Effector memory CD4-positive, alpha-beta T cell (primary cell): ENCODE measurements around the gene CLN3.

Experiments used
- DNase-seq, 3 donors: peaks; one replicate each; pipeline ENCODE4 v3.0.0-alpha.2; 2020
- H3K27ac ChIP-seq: 2 replicates; pipeline ENCODE4 v1.7.0; 2013; ENCODE audit warnings: mild to moderate bottlenecking, low read length, moderate library complexity; ENCODE audit not compliant: insufficient read depth, poor library complexity, severe bottlenecking
- H3K27me3 ChIP-seq: replicated peaks from 2 replicates; pipeline ENCODE4 v1.7.0; 2013; ENCODE audit warnings: mild to moderate bottlenecking, low read length; ENCODE audit not compliant: insufficient read depth, control insufficient read depth, poor library complexity, severe bottlenecking
- H3K36me3 ChIP-seq: 2 replicates; pipeline ENCODE4 v1.7.0; 2013; ENCODE audit warnings: mild to moderate bottlenecking, low read length, moderate library complexity; ENCODE audit not compliant: control insufficient read depth, insufficient read depth
- H3K4me1 ChIP-seq: 2 replicates; pipeline ENCODE4 v1.7.0; 2013; ENCODE audit warnings: low read length, mild to moderate bottlenecking; ENCODE audit not compliant: control insufficient read depth, insufficient read depth, poor library complexity, severe bottlenecking
- H3K4me3 ChIP-seq: 2 replicates; pipeline ENCODE4 v1.7.0; 2013; ENCODE audit warnings: low read length, low read depth, mild to moderate bottlenecking; ENCODE audit not compliant: insufficient read depth, poor library complexity, severe bottlenecking
- H3K9me3 ChIP-seq: 2 replicates; pipeline ENCODE4 v1.7.0; 2013; ENCODE audit warnings: mild to moderate bottlenecking, low read length, moderate library complexity; ENCODE audit not compliant: control insufficient read depth

Gene CLN3

DNA sequence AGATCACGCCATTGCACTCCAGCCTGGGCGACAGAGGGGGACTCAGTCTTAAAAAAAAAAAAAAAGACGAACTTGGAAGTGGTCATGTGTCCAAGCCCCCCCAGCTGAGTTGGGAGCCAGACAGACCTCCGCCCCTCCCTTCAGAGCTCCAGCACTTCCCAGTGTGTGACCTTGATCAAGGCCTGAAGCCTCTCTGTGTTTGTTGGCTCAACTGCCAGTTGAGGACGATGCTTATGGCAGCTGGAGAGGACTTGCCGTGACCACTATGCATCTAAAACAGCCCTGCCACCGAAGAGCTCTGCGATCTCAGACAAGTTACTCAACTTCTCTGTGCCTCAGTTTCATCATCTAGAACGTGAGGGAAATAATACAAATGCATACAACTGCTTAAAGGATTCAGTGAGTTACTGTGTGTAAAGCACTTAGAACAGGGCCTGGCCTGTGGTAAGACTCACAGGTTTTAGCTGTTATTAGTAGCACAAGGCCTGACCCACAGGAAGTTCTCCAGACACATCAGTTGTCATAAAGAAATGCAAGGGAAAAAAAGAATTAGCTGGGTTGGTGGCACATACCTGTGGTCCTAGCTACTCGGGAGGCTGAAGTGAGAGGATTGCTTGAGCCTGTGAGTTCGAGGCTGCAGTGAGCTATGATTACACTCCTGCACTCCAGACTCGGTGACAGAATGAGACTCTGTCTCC is 21.8 kb upstream of the CLN3 start:
- Histone ChIP-seq H3K36me3 (no peaks in the 10 kb centered on the region), H3K9me3 (no peaks in the 10 kb centered on the region), H3K4me1 (no peaks in the 10 kb centered on the region), H3K4me3 (no peak overlapping the region), H3K27me3 (no peaks in the 10 kb centered on the region), H3K27ac (no peak overlapping the region)
- DNase-seq: no peak

DNA sequence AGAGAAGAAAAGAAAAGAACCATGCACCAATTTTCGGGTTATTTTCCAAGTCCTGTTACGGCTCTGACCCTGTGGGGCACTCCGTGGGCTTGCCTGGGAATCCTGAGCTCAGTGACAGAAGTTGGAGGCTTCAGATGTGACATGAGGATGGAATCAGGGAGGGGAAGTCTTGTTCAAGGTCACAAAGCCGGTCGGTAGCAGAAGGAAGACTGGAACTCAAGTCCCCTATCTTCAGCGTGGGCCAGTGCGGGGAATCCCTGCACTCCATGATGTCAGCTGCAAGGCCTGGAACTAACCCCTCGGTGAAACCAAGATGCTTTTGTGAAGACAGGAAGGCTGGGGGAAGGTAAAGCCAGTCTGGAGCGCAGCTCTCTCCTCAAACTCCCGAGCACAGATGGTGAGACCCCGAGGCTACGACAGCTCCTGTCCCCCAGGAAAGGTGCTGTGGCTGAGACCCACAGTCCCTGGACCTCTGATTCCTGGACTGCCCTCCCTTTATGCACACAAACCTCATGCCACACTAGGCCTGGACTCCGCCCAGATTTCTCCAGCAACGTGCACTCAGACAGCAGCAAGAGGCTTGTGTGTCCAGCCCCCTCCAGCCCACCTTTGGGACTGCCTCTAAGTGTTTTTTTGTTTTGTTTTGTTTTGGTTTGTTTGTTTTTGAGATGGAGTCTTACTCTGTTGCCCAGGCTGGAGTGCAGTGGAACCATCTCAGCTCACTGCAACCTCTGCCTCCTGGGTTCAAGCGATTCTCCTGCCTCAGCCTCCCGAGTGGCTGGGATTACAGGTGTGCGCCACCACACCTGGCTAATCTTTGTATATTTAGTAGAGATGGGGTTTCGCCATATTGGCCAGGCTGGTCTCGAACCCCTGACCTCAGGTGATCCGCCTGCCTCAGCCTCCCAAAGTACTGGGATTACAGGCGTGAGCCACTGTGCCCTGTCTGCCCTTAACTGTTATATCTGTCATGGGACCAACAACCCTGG is 20.2 kb upstream of the CLN3 start:
- Histone ChIP-seq H3K27me3 (no peaks in the 10 kb centered on the region), H3K36me3 (no peaks in the 10 kb centered on the region), H3K4me1 (peaks cover 9% of the 10 kb centered on the region), H3K9me3 (no peaks in the 10 kb centered on the region), H3K4me3 (no peak overlapping the region), H3K27ac (no peak overlapping the region)
- no peak for DNase-seq

DNA sequence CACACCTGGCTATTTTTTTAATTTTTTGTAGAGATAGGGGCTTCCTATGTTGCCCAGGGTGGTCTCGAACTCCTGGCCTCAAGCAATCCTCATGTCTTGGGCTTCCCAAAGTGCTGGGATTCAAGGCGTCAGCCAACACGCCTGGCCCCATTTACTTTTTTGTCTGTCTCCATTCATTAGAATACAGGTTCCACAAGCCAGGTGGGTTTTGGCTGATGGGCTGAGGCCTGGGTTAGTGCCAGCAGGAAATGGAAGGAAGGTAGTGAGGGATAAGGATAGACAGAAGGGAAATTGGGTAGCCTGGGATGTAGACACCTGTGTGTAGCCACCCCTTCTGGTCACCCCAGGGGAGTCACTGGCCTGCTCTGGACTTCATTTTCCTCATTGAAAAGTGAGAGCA is 19.2 kb upstream of the CLN3 start:
- no peak overlapping the region for H3K4me3 ChIP-seq
- H3K9me3 ChIP-seq: no peaks in the 10 kb centered on the region
- no peak overlapping the region for H3K27ac ChIP-seq
- no peaks in the 10 kb centered on the region for H3K36me3 ChIP-seq
- no peaks in the 10 kb centered on the region for H3K27me3 ChIP-seq
- H3K4me1 ChIP-seq: peaks cover 9% of the 10 kb centered on the region
- DNase-seq: no peak

DNA sequence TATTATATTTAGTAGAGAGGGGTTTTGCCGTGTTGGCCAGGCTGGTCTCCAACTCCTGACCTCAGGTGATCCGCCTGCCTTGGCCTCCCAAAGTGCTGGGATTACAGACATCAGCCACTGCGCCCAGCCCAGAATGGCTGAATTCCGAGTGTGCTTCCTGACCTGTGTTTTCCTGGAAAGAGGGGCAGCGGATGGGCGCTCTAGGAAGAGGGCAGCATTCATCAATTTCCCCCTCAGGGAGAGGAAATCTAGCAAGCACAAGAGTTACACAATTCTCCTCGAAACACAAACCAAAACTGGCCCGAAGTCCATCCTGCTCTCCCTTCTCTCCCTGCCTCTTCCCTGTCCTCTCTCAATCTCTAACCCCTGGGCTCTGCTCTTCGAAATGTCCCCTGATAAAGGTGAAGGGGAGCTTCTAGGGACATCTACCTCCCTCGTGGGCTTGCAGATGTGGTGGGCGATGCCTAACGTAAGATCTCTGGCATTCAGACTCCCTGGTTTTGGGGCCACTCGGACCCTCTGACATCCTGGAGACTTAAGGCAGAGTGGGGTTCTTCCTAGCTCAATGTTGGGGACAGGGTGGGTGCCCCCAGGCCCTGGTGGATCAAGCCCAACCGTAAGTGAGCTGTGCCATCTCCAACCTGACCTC is 13.7 kb upstream of the CLN3 start:
- H3K27ac ChIP-seq: no peak overlapping the region

DNA sequence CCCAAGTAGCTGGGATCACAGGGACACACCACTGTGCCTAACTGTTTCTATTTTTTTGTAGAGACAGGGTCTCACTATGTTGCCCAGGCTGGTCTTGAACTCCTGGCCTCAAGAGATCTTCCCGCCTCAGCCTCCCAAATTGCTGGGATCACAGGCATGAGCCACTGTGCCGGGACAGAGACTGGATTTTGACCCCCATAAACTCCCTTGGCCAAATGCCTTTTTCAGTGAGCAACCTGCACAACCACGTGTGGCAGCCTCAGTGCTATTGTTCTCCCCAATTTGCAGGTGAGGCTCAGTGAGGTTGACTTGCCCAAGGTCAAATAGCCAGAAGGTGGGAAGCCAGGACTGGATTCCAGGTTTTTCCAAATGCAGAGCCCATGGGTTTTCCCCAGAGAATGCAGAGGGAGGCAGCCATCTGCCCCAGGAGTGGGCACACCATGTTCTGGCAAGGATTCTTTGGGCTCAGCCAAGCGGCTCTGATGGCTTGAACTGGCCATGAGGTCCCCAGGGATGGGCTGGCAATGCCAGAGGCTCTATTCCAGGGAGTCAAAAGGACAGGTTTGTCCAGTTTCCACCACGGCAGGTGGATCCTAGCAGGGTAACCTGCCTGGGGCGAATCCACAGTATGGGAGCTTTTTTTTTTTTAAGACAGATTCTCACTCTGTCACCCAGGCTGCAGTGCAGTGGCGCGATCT is 13.0 kb upstream of the CLN3 start:
- Histone ChIP-seq H3K4me1 (peaks cover 9% of the 10 kb centered on the region), H3K36me3 (no peaks in the 10 kb centered on the region), H3K27me3 (no peaks in the 10 kb centered on the region), H3K4me3 (no peak overlapping the region), H3K27ac (no peak overlapping the region), H3K9me3 (no peaks in the 10 kb centered on the region)
- no peak for DNase-seq

More for the DNA sequence above, 13.7 kb upstream of the CLN3 start:
- no peak for DNase-seq
- no peaks in the 10 kb centered on the region for H3K27me3 ChIP-seq
- no peaks in the 10 kb centered on the region for H3K36me3 ChIP-seq
- H3K4me3 ChIP-seq: no peak overlapping the region
- peaks cover 9% of the 10 kb centered on the region for H3K4me1 ChIP-seq
- H3K9me3 ChIP-seq: no peaks in the 10 kb centered on the region

DNA sequence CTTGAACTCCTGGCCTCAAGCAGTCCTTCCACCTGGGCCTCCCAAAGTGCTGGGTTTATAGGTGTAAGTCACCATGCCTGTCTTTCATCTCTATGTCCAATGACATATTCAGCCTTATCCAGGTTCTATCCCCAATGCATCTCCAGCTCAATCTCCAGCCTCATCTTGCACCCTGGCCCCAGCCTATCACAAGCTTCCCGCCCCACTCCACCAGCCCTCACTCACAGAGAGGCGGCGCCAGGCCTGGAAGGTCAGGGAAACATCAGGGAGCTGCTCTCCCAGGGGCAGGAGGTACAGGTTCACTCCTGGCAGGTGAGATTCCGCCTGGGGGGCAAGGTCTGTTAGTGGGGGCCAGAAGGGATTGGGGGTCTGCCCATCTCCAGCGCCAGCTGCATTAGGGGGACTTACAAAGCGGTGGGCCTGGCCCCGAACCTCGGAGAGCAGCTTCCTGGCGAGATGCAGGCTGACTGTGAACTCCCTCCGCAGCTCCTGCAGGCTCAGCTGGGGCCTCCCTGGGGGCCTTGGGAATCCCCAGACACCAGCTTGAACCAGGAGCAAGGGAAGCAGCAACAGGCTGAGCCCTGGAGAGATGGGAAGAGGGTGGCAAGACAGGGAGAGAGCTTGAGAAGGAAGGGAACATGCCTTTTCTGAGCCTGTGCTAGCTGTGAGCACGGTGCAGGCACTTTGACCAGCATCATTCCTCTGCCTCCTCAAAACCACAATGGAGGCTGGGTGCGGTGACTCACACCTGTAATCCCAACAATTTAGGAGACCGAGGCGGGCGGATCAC is 11.8 kb upstream of the CLN3 start:
- Histone ChIP-seq H3K9me3 (no peaks in the 10 kb centered on the region), H3K27ac (no peak overlapping the region), H3K27me3 (no peaks in the 10 kb centered on the region), H3K4me1 (peaks cover 9% of the 10 kb centered on the region), H3K36me3 (peaks cover 3% of the 10 kb centered on the region), H3K4me3 (no peak overlapping the region)
- DNase-seq: no peak

DNA sequence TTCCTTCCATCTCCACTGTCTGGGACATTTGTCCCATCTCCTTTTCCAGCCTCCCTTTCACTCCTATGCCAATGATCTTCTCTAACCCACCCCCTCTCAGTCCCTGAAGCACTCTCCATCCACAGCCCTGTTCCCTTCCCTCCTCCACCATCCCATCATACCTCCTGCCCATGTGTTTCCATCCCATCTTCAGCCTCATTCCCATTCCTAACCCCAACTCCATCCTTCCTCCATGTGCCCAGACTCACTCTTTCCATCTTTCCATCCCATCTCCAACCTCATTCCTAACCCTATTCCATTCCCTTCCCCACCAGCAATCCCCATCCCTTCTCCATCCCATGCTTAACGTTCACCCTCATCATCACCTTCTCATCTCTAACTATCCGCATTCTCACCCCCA is 10.4 kb upstream of the CLN3 start:
- Histone ChIP-seq H3K9me3 (no peaks in the 10 kb centered on the region), H3K36me3 (peaks cover 15% of the 10 kb centered on the region), H3K4me1 (no peaks in the 10 kb centered on the region), H3K27ac (no peak overlapping the region), H3K4me3 (no peak overlapping the region), H3K27me3 (no peaks in the 10 kb centered on the region)
- DNase-seq: no peak

DNA sequence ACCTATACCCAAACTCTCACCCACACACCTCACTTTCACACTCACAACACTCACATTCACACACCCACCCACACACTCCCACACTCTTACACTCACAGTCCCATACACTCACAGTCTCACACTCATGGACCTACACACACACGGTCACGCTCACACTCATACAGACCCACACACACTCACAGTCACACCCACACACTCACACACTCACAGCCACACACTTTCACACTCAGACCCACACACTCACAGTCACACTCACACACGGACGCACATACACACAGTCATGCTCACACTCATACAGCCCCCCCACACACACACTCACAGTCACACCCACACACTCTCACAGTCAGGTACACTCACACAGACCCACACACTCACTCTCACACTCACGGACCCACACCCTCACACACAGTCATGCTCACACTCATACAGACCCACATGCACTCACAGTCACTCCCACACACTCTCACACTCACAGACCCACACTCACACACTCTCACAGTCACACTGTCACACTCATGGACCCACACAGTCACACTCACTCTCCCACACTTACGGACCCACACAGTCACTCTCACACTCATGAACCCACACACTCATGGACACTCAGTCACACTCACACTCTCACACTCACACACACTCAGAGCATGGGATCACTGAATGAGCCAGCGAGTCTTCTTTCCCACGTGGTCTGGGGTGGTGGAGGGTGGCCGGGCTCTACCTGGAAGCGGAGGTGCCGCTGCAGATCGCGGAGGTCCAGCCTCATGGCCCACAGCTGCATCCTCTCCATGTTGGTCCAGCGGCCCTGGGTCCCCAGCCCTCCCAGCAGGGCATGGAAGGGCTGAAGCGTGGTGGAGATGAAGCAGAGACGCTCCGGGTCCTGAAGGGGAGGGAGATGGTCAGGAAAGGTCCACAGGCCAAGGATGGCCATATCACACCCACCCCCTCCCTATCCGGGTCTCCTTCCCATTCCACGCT is 9.7 kb upstream of the CLN3 start:
- H3K27ac ChIP-seq: no peak overlapping the region

More for the DNA sequence above, 9.7 kb upstream of the CLN3 start:
- no peak for DNase-seq
- H3K9me3 ChIP-seq: no peaks in the 10 kb centered on the region
- no peak overlapping the region for H3K4me3 ChIP-seq
- H3K4me1 ChIP-seq: peaks cover 3% of the 10 kb centered on the region
- H3K36me3 ChIP-seq: peaks cover 15% of the 10 kb centered on the region
- H3K27me3 ChIP-seq: no peaks in the 10 kb centered on the region
